IMR-90 (cell line): ENCODE measurements around the gene LGALSL. TPM values are rescaled to one million over a fixed set of nuclear protein-coding genes. Genes with fewer than 3 reads are reported as not detected.

ENCODE experiments used
- ATAC-seq: fragments of 200-7000 bp; cut with Tn5 transposase; 2 replicates; pipeline ENCODE4 v1.9.1; 2020; ENCODE audit warnings: low read depth, mild to moderate bottlenecking, moderate library complexity
- BruUV-seq: library from RNA; stranded (reverse); fragments of 400-500 nt; replicated peaks from 2 replicates; lab custom pipeline; 2021; lab: Mats Ljungman, UMichigan
- CTCF ChIA-PET: fragments of 300-600 bp; formaldehyde crosslinking; extraction: SDS; loops from one replicate; lab custom pipeline; 2021; ENCODE audit warnings: antibody characterized with exemption; lab: Yijun Ruan, JAX
- POLR2A ChIA-PET: fragments of 300-600 bp; sonication (Branson Sonifier 250); formaldehyde crosslinking; loops from one replicate; lab custom pipeline; 2022; ENCODE audit warnings: antibody characterized with exemption; ENCODE audit not compliant: unreplicated experiment; lab: Charles Lee
- DNase-seq: peaks from one replicate; pipeline ENCODE4 v3.0.0; 2013
- H2AFZ ChIP-seq: replicated peaks from 2 replicates; pipeline ENCODE3; 2013; ENCODE audit warnings: low read length, mild to moderate bottlenecking; ENCODE audit not compliant: poor library complexity
- H2AK5ac ChIP-seq: 2 replicates; pipeline ENCODE4 v1.6.1; 2013; ENCODE audit warnings: low read depth, low read length, inconsistent platforms
- H2AK9ac ChIP-seq: replicated peaks from 2 replicates; pipeline ENCODE3; 2013; ENCODE audit warnings: mild to moderate bottlenecking, low read depth, low read length, moderate library complexity; ENCODE audit not compliant: poor library complexity
- H2BK120ac ChIP-seq: 2 replicates; pipeline ENCODE4 v1.6.1; 2013; ENCODE audit warnings: low read depth, low read length, inconsistent platforms
- H2BK15ac ChIP-seq: 3 replicates; pipeline ENCODE4 v1.6.1; 2013; ENCODE audit warnings: low read depth, low read length, inconsistent platforms
- H2BK20ac ChIP-seq: 2 replicates; pipeline ENCODE4 v1.6.1; 2013; ENCODE audit warnings: low read depth, mild to moderate bottlenecking, inconsistent platforms, low read length, moderate library complexity
- H2BK5ac ChIP-seq: 2 replicates; pipeline ENCODE4 v1.6.1; 2013; ENCODE audit warnings: mild to moderate bottlenecking, low read depth, low read length, inconsistent platforms; ENCODE audit not compliant: poor library complexity, severe bottlenecking
- H3K14ac ChIP-seq: replicated peaks from 2 replicates; pipeline ENCODE4 v1.6.1; 2013; ENCODE audit warnings: low read depth, low read length, inconsistent platforms
- H3K18ac ChIP-seq: 2 replicates; pipeline ENCODE4 v1.6.1; 2013; ENCODE audit warnings: low read depth, low read length, control low read depth
- H3K23ac ChIP-seq: 2 replicates; pipeline ENCODE4 v1.6.1; 2013; ENCODE audit warnings: low read depth, low read length, inconsistent platforms
- H3K27ac ChIP-seq: 2 replicates; pipeline ENCODE4 v1.5.1; 2013; ENCODE audit warnings: mild to moderate bottlenecking, control low read depth, low read length; ENCODE audit not compliant: insufficient read depth
- H3K27me3 ChIP-seq: 2 replicates; pipeline ENCODE4 v1.6.1; 2013; ENCODE audit warnings: low read length; ENCODE audit not compliant: control insufficient read depth, insufficient read depth
- H3K36me3 ChIP-seq: 2 replicates; pipeline ENCODE4 v1.6.1; 2013; ENCODE audit warnings: low read length, mixed read lengths; ENCODE audit not compliant: control insufficient read depth, insufficient read depth
- H3K4ac ChIP-seq: 2 replicates; pipeline ENCODE4 v1.6.1; 2013; ENCODE audit warnings: low read depth, low read length, inconsistent platforms
- H3K4me1 ChIP-seq: 2 replicates; pipeline ENCODE4 v1.6.1; 2013; ENCODE audit warnings: low read length, mixed read lengths; ENCODE audit not compliant: control insufficient read depth, insufficient read depth
- H3K4me2 ChIP-seq: 2 replicates; pipeline ENCODE4 v1.6.1; 2013; ENCODE audit warnings: low read depth, mild to moderate bottlenecking, control low read depth, low read length, moderate library complexity
- H3K4me3 ChIP-seq: 2 replicates; pipeline ENCODE4 v1.5.1; 2013; ENCODE audit warnings: low read depth, mild to moderate bottlenecking, control low read depth, low read length, moderate library complexity; ENCODE audit not compliant: insufficient read depth
- H3K56ac ChIP-seq: 2 replicates; pipeline ENCODE4 v1.6.1; 2013; ENCODE audit warnings: low read length, inconsistent platforms; ENCODE audit not compliant: insufficient read depth; ENCODE audit errors: extremely low read depth
- H3K79me1 ChIP-seq, 2 experiments: 2 replicates each; pipeline ENCODE4 v1.6.1; 2013; ENCODE audit warnings: low read length in 2 of 2, inconsistent platforms in 1 of 2, low read depth in 1 of 2
- H3K9ac ChIP-seq: 2 replicates; pipeline ENCODE4 v1.6.1; 2013; ENCODE audit warnings: low read depth, low read length, control low read depth
- H3K9me1 ChIP-seq: 2 replicates; pipeline ENCODE4 v1.6.1; 2013; ENCODE audit warnings: low read length, inconsistent platforms; ENCODE audit not compliant: insufficient read depth
- H3K9me3 ChIP-seq: 2 replicates; pipeline ENCODE4 v1.6.1; 2013; ENCODE audit warnings: low read length; ENCODE audit not compliant: control insufficient read depth, insufficient read depth
- H4K20me1 ChIP-seq: 2 replicates; pipeline ENCODE4 v1.6.1; 2013; ENCODE audit warnings: low read length, inconsistent platforms; ENCODE audit not compliant: insufficient read depth
- H4K5ac ChIP-seq: 2 replicates; pipeline ENCODE4 v1.6.1; 2013; ENCODE audit warnings: mild to moderate bottlenecking, low read depth, low read length, control low read depth
- H4K8ac ChIP-seq, 2 experiments: 2 replicates each; pipeline ENCODE4 v1.6.1; 2013; ENCODE audit warnings: low read depth in 2 of 2, low read length in 2 of 2, control low read depth in 1 of 2, inconsistent platforms in 1 of 2
- H4K91ac ChIP-seq: 2 replicates; pipeline ENCODE4 v1.6.1; 2013; ENCODE audit warnings: low read depth, low read length, inconsistent platforms; ENCODE audit not compliant: insufficient read depth
- CEBPB ChIP-seq: IDR thresholded peaks from 2 replicates; pipeline ENCODE4 v1.6.1; 2012; ENCODE audit warnings: low read depth, low read length, improper control_type of control experiment
- CHD1 ChIP-seq: IDR thresholded peaks from 2 replicates; pipeline ENCODE4 v1.6.1; 2012; ENCODE audit warnings: low read depth, low read length, improper control_type of control experiment
- ELK1 ChIP-seq: fragments of 150-350 bp; IDR thresholded peaks from 2 replicates; pipeline ENCODE4 v1.6.1; 2016; ENCODE audit warnings: low read depth, mild to moderate bottlenecking, low read length, moderate library complexity, borderline replicate concordance
- FOS ChIP-seq: fragments of 150-350 bp; IDR thresholded peaks from 2 replicates; pipeline ENCODE4 v1.6.1; 2016; ENCODE audit warnings: low read depth, low read length
- MAZ ChIP-seq: IDR thresholded peaks from 2 replicates; pipeline ENCODE4 v1.6.1; 2012; ENCODE audit warnings: low read depth, mild to moderate bottlenecking, low read length, improper control_type of control experiment, moderate library complexity, borderline replicate concordance
- POLR2A ChIP-seq: IDR thresholded peaks from 2 replicates; pipeline ENCODE4 v1.6.1; 2012; ENCODE audit warnings: mild to moderate bottlenecking, low read depth, low read length
- RAD21 ChIP-seq: IDR thresholded peaks from 2 replicates; pipeline ENCODE4 v1.6.1; 2012; ENCODE audit warnings: low read length, improper control_type of control experiment
- RFX5 ChIP-seq: IDR thresholded peaks from 2 replicates; pipeline ENCODE4 v1.8.0; 2012; ENCODE audit warnings: low read depth, mild to moderate bottlenecking, low read length, moderate library complexity
- USF2 ChIP-seq: fragments of 150-350 bp; IDR thresholded peaks from 2 replicates; pipeline ENCODE4 v1.6.1; 2017; ENCODE audit warnings: mild to moderate bottlenecking, antibody characterized with exemption, low read length, low read depth
- WGBS, 2 experiments: methylation state at CpG; one replicate each; pipeline versions ENCODE4 v1.1.5 to v1.1.7; 2013; ENCODE audit warnings: missing lambda C conversion rate in 2 of 2; ENCODE audit not compliant: insufficient read length in 1 of 2; ENCODE audit errors: extremely low coverage in 2 of 2; 5-methylcytosine and 5-hydroxymethylcytosine counted together
- dilution Hi-C: fragments of 300-500 bp; cut with HindIII; formaldehyde crosslinking; loops from one replicate; pipeline ENCODE4 v1.14.3; 2018; ENCODE audit warnings: low sequenced_read_pairs; ENCODE audit not compliant: unreplicated experiment
- in situ Hi-C: fragments of 300-500 bp; cut with MboI; formaldehyde crosslinking; loops from 3 replicates; pipeline ENCODE4 v1.14.3; 2019; ENCODE audit warnings: low sequenced_read_pairs, inconsistent platforms, mixed read lengths
- intact Hi-C: fragments of 100-400 bp; cut with micrococcal nuclease; formaldehyde crosslinking; loops from 2 replicates; pipeline ENCODE4 v1.10.0; 2022
- polyA plus RNA-seq, 3 experiments: library from polyadenylated mRNA; depleted of rRNA; stranded (reverse); fragments of >200 nt; gene quantifications; 2 replicates each; pipeline ENCODE4 v1.2.3, GENCODE V29; 2012; ENCODE audit warnings: low replicate concordance in 1 of 3
- total RNA-seq: library from RNA; depleted of rRNA; stranded (reverse); fragments of >200 nt; gene quantifications from 2 replicates; pipeline ENCODE4 v1.2.3, GENCODE V29; 2012
- TF ChIP-seq, protein P1 (sequence below): conservative IDR thresholded peaks from 2 replicates; pipeline ENCODE4 v1.5.1; 2012; ENCODE audit warnings: mild to moderate bottlenecking, low read depth, low read length, improper control_type of control experiment

LGALSL gene
- total and polyA plus RNA-seq, 2 of the 4 experiments (the other 2 are of a cell fraction) = 0.86 to 2.9 TPM

GRCh38 chr2:64477979-64478378 is 24.0 kb downstream of the LGALSL start:
- H3K18ac ChIP-seq = no peak overlapping the region
- ATAC-seq = no peak
- no peak overlapping the region for H2BK120ac ChIP-seq
- BruUV-seq = no TSS peak
- no peak overlapping the region for H3K27ac ChIP-seq
- ChIA-PET CTCF (no interaction called here), POLR2A (no interaction called here)
- H3K14ac ChIP-seq = no peak overlapping the region
- H2AFZ ChIP-seq = no peak overlapping the region
- H2BK20ac ChIP-seq = no peak overlapping the region
- no peak overlapping the region for H4K8ac ChIP-seq
- no peak overlapping the region for H4K91ac ChIP-seq
- H3K27me3 ChIP-seq = peaks cover 58% of the 10 kb centered on the region
- no peak overlapping the region for H2AK5ac ChIP-seq
- intact Hi-C loops = no loop called here
- H3K9ac ChIP-seq = no peak overlapping the region
- H3K4me1 ChIP-seq = no peaks in the 10 kb centered on the region
- no peaks in the 10 kb centered on the region for H3K9me3 ChIP-seq
- dilution Hi-C loops = no loop called here
- no peak overlapping the region for H2BK15ac ChIP-seq
- DNase-seq = no peak
- no peak overlapping the region for H3K23ac ChIP-seq
- H3K36me3 ChIP-seq = no peaks in the 10 kb centered on the region
- no peak overlapping the region for H3K4me3 ChIP-seq
- no peak overlapping the region for H2AK9ac ChIP-seq
- H3K56ac ChIP-seq = no peak overlapping the region
- no peak overlapping the region for H4K5ac ChIP-seq
- no CpG with 5 or more reads among the region's 4 CpGs for WGBS, 2 experiments
- H2BK5ac ChIP-seq = no peak overlapping the region
- TF ChIP-seq, protein P1, sequence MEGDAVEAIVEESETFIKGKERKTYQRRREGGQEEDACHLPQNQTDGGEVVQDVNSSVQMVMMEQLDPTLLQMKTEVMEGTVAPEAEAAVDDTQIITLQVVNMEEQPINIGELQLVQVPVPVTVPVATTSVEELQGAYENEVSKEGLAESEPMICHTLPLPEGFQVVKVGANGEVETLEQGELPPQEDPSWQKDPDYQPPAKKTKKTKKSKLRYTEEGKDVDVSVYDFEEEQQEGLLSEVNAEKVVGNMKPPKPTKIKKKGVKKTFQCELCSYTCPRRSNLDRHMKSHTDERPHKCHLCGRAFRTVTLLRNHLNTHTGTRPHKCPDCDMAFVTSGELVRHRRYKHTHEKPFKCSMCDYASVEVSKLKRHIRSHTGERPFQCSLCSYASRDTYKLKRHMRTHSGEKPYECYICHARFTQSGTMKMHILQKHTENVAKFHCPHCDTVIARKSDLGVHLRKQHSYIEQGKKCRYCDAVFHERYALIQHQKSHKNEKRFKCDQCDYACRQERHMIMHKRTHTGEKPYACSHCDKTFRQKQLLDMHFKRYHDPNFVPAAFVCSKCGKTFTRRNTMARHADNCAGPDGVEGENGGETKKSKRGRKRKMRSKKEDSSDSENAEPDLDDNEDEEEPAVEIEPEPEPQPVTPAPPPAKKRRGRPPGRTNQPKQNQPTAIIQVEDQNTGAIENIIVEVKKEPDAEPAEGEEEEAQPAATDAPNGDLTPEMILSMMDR = no peak
- no peak for TF ChIP-seq RFX5
- TF ChIP-seq POLR2A = no peak
- TF ChIP-seq ELK1 = no peak
- TF ChIP-seq USF2 = no peak
- TF ChIP-seq MAZ = no peak
- no peak for TF ChIP-seq FOS
- TF ChIP-seq CEBPB = no peak
- TF ChIP-seq RAD21 = no peak
- no peak for TF ChIP-seq CHD1
- no peak overlapping the region for H3K4ac ChIP-seq
- H3K79me1 ChIP-seq = no peaks in the 10 kb centered on the region
- no peak overlapping the region for H3K4me2 ChIP-seq
- H4K20me1 ChIP-seq = no peaks in the 10 kb centered on the region
- in situ Hi-C loops = no loop called here
- no peaks in the 10 kb centered on the region for H3K9me1 ChIP-seq
